HepG2 (cell line): ENCODE results near the gene POTEJ. TPM values are rescaled to one million over a fixed set of nuclear protein-coding genes. Genes with fewer than 3 reads are reported as not detected.
"Not testable (repeated sequence)": the region's sequence is repeated elsewhere in the genome, so short reads cannot be mapped to it uniquely, and the experiment has no call there.

Experiments
- ATAC-seq: fragments of 200-7000 bp; cut with Tn5 transposase; 3 replicates; pipeline ENCODE4 v1.9.1; 2020; ENCODE audit warnings: mild to moderate bottlenecking, moderate library complexity
- BruUV-seq: library from RNA; stranded (reverse); fragments of 400-500 nt; replicated peaks from 2 replicates; lab custom pipeline; 2021; lab: Mats Ljungman, UMichigan
- CTCF ChIA-PET: fragments of 300-600 bp; formaldehyde crosslinking; extraction: SDS; loops from one replicate; lab custom pipeline; 2021; ENCODE audit warnings: low total read pairs, inconsistent platforms, low intra/inter-chr PET ratio; lab: Yijun Ruan, JAX
- POLR2A ChIA-PET: fragments of 350-600 bp; sonication (Branson Sonifier 250); formaldehyde crosslinking; loops from one replicate; lab custom pipeline; 2020; ENCODE audit warnings: antibody characterized with exemption, inconsistent platforms; lab: Yijun Ruan, JAX
- DNase-seq: peaks from one replicate; pipeline ENCODE4 v3.0.0-alpha.2; 2015; ENCODE audit warnings: low spot score
- FAIRE-seq: peaks from 3 replicates; lab custom pipeline; 2011; peaks lifted over from hg19 to GRCh38; lab: Jason Lieb, UNC
- H2AFZ ChIP-seq: one replicate; pipeline ENCODE4 v1.6.1; 2011; ENCODE audit warnings: low read length, inconsistent platforms
- H3K27ac ChIP-seq: fragments of 300-600 bp; 3 replicates; pipeline ENCODE4 v1.8.0; 2011; ENCODE audit warnings: mixed run types, mild to moderate bottlenecking, mixed read lengths, low read length, inconsistent platforms; ENCODE audit not compliant: insufficient read depth; ENCODE audit errors: extremely low read length
- H3K27me3 ChIP-seq, 2 experiments: fragments of 200-600 bp in 1 of 2; 2 replicates in 1 of 2; 3 replicates in 1 of 2; pipeline versions ENCODE4 v1.6.0 to v1.8.0; 2011; ENCODE audit warnings: low read length in 2 of 2, mild to moderate bottlenecking in 2 of 2, moderate library complexity in 2 of 2, inconsistent platforms in 1 of 2; ENCODE audit not compliant: insufficient read depth in 2 of 2, control insufficient read depth in 1 of 2
- H3K36me3 ChIP-seq, 2 experiments: fragments of 200-600 bp in 1 of 2; replicated peaks in 1 of 2; 2 replicates in 1 of 2; 3 replicates in 1 of 2; pipeline versions ENCODE4 v1.5.1 to v1.8.0; 2011; ENCODE audit warnings: low read length in 2 of 2, inconsistent platforms in 1 of 2; ENCODE audit not compliant: insufficient read depth in 2 of 2, control insufficient read depth in 1 of 2
- H3K4me1 ChIP-seq: 2 replicates; pipeline ENCODE4 v1.5.1; 2012; ENCODE audit warnings: low read length, inconsistent platforms; ENCODE audit not compliant: insufficient read depth
- H3K4me2 ChIP-seq: 2 replicates; pipeline ENCODE4 v1.6.0; 2011; ENCODE audit warnings: low read depth, low read length, inconsistent platforms
- H3K4me3 ChIP-seq, 3 experiments: fragments of 200-600 bp in 1 of 3; sonication (generic), shearing (Covaris generic) in 1 of 3; replicated peaks in 1 of 3; 2 replicates each; pipeline ENCODE4 v1.5.1; 2011 to 2016; ENCODE audit warnings: low read length in 3 of 3, inconsistent platforms in 2 of 3, low read depth in 2 of 3, mild to moderate bottlenecking in 2 of 3, control low read depth in 1 of 3, mixed read lengths in 1 of 3; ENCODE audit not compliant: insufficient read depth in 1 of 3
- H3K79me2 ChIP-seq: one replicate; pipeline ENCODE4 v1.6.1; 2011; ENCODE audit warnings: low read length, inconsistent platforms; ENCODE audit not compliant: insufficient read depth
- H3K9ac ChIP-seq: 2 replicates; pipeline ENCODE4 v1.6.0; 2011; ENCODE audit warnings: mild to moderate bottlenecking, low read depth, low read length, inconsistent platforms; ENCODE audit not compliant: insufficient read depth
- H3K9me3 ChIP-seq: 2 replicates; pipeline ENCODE4 v1.5.1; 2012; ENCODE audit warnings: mild to moderate bottlenecking, low read length
- H4K20me1 ChIP-seq: 2 replicates; pipeline ENCODE4 v1.6.0; 2011; ENCODE audit warnings: inconsistent platforms, mild to moderate bottlenecking, low read length, moderate library complexity; ENCODE audit not compliant: insufficient read depth
- WGBS: methylation state at CpG from one replicate; pipeline ENCODE4 v1.1.6; 2017; ENCODE audit warnings: low lambda C conversion rate; 5-methylcytosine and 5-hydroxymethylcytosine counted together
- in situ Hi-C: cut with HindIII; loops from 2 replicates; pipeline ENCODE4 v1.10.0; 2017; ENCODE audit warnings: low pct_unique_long_range_greater_than_20kb; ENCODE audit not compliant: extremely low pct_ligation_motif_present
- intact Hi-C: fragments of 100-400 bp; cut with micrococcal nuclease; formaldehyde crosslinking; loops from one replicate; pipeline ENCODE4 v1.10.0; 2022; ENCODE audit not compliant: unreplicated experiment
- polyA plus RNA-seq, 8 experiments: library from polyadenylated mRNA; depleted of rRNA in 3 of 8; stranded (reverse) in 7 of 8; unstranded in 1 of 8; fragments of >200 nt; fragmentation: Illumina TruSeq in 4 of 8; extraction: Trizol in 4 of 8; gene quantifications; 2 replicates each; pipeline versions ENCODE4 v1.2.1 to v1.2.3, GENCODE V29; 2011 to 2016; ENCODE audit warnings: low read depth in 4 of 8, missing spikeins in 1 of 8, mixed read lengths in 1 of 8; ENCODE audit not compliant: insufficient read depth in 1 of 8
- total RNA-seq, 5 experiments: library from RNA; depleted of rRNA; stranded (reverse); fragments of >200 nt; fragmentation: Illumina TruSeq; extraction: Trizol; gene quantifications; 2 replicates each; pipeline ENCODE4 v1.2.3, GENCODE V29; 2016; ENCODE audit warnings: low read depth in 1 of 5

Gene POTEJ
- total and polyA plus RNA-seq, 2 of the 13 experiments (the other 11 are each of a cell fraction or from before 2014, with no cell fraction given) = 0.04 TPM; not detected in 1

GRCh38 chr2:130665596-130665995, 54.4 kb downstream of the POTEJ start:
- BruUV-seq, H3K27ac ChIP-seq, H2AFZ ChIP-seq, H3K36me3 ChIP-seq, intact Hi-C loops, H3K4me2 ChIP-seq, POLR2A ChIA-PET, H3K79me2 ChIP-seq, DNase-seq, H4K20me1 ChIP-seq, H3K27me3 ChIP-seq, ATAC-seq, CTCF ChIA-PET, H3K4me1 ChIP-seq, H3K9ac ChIP-seq, FAIRE-seq, H3K4me3 ChIP-seq, H3K9me3 ChIP-seq, in situ Hi-C loops: not testable (repeated sequence)
- 25% methylated on average over 4 of the region's 5 CpGs for WGBS

DNA sequence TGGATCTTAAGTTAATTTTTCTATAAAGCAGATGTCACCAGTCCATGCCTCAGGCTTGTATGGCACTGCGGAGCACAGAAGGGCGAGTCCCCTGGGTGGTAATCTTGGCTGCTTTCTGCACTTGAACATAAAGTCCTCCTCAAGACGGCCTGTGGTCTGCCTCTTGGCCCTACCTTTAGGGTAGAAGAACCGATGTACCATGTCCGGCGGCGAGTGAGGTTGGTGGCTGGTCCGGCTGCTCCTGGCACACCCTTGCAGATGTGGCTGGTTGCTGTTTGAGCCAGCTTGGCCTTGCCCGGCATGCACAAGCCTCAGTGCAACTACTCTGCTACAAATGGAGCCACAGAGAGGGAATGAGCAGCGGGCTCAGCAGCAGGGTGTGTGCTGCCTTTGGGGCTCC, 56.3 kb downstream of the POTEJ start:
- intact Hi-C loops, DNase-seq, H3K9ac ChIP-seq, ATAC-seq, H3K4me3 ChIP-seq, in situ Hi-C loops, BruUV-seq, H3K27ac ChIP-seq, POLR2A ChIA-PET, H3K27me3 ChIP-seq, H3K36me3 ChIP-seq, CTCF ChIA-PET, H4K20me1 ChIP-seq, H3K4me2 ChIP-seq, H2AFZ ChIP-seq, FAIRE-seq, H3K79me2 ChIP-seq, H3K9me3 ChIP-seq, H3K4me1 ChIP-seq: not testable (repeated sequence)
- WGBS = no CpG with 5 or more reads among the region's 10 CpGs

DNA sequence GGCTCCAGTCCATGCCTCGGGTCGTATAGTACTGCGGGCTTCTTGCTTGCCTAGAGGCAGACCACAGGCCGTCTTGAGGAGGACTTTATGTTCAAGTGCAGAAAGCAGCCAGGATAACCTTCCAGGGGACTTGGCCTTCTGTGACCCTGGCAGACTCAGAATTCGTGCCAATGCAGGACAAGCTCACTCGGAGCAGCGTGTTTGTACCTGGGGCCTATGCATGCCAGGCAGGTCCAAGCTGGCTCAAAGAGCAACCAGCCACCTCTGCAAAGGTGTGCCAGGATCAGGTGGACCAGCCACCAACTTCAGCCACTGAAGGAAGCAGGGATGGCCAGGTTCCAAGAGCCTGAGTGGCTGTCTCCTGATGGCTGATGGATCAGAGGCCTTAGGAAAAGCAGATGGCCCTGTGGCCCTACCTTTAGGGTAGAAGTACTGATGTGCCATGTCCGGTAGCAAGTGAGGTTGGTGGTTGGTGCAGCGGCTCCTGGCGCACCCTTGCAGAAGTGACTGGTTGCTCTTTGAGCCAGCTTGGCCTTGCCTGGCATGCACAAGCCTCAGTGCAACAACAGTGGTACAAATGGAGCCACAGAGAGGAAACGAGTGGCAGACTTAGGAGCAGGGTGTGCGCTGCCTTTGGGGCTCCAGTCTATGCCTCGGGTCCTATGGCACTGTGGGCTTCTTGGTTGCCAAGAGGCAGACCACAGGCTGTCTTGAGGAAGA, 58.9 kb downstream of the POTEJ start:
- H3K4me2 ChIP-seq, CTCF ChIA-PET, H3K4me3 ChIP-seq, H3K36me3 ChIP-seq, H3K4me1 ChIP-seq, intact Hi-C loops, H2AFZ ChIP-seq, H4K20me1 ChIP-seq, POLR2A ChIA-PET, in situ Hi-C loops, FAIRE-seq, DNase-seq, H3K79me2 ChIP-seq, H3K9ac ChIP-seq, H3K27ac ChIP-seq, ATAC-seq, H3K27me3 ChIP-seq, H3K9me3 ChIP-seq, BruUV-seq: not testable (repeated sequence)
- WGBS = 6% methylated on average over 7 of the region's 13 CpGs

GRCh38 chr2:130692041-130692770, 81.0 kb downstream of the POTEJ start:
- H3K4me3 ChIP-seq, intact Hi-C loops, H3K4me2 ChIP-seq, H2AFZ ChIP-seq, CTCF ChIA-PET, H3K4me1 ChIP-seq, ATAC-seq, FAIRE-seq, H3K27me3 ChIP-seq, H3K79me2 ChIP-seq, H3K9me3 ChIP-seq, DNase-seq, in situ Hi-C loops, H3K36me3 ChIP-seq, POLR2A ChIA-PET, BruUV-seq, H3K9ac ChIP-seq, H4K20me1 ChIP-seq, H3K27ac ChIP-seq: not testable (repeated sequence)
- 73% methylated on average over 15 of the region's 35 CpGs for WGBS
